ENCODE measurements around the gene TTC39A.

The TTC39A gene

GRCh38 chr1:51237351-51238033 is 92.9 kb downstream of the TTC39A start:
- no peak for ATAC-seq (replicated peaks; ENCODE audit: extremely low read depth, poor library complexity, severe bottlenecking)
- Mint-ChIP-seq H3K27me3 (no peaks in the 10 kb centered on the region), H3K9me3 (no peaks in the 10 kb centered on the region), H3K36me3 (ENCODE audit: insufficient read depth) (peaks cover 4% of the 10 kb centered on the region), H3K27ac (ENCODE audit: low read depth) (no peak overlapping the region), H3K4me1 (peaks cover 34% of the 10 kb centered on the region), H3K4me3 (no peak overlapping the region)
- DNase-seq (ENCODE audit: low spot score in 2 of 2) = no peak
